ENCODE data around the gene RHOBTB3. TPM values are rescaled to one million over a fixed set of nuclear protein-coding genes. Genes with fewer than 3 reads are reported as not detected.

Gene RHOBTB3
- total RNA-seq, 1 experiment from 2014 or later, result 286 TPM

GRCh38 chr5:95763941-95764340 is 32.8 kb downstream of the RHOBTB3 start:
- peak; percentile 26 for DNase-seq (ENCODE audit: low read depth)

GRCh38 chr5:95768731-95769130 is 37.6 kb downstream of the RHOBTB3 start:
- no peak for DNase-seq (ENCODE audit: low read depth)

GRCh38 chr5:95770830-95771708 is 39.9 kb downstream of the RHOBTB3 start:
- DNase-seq (ENCODE audit: low read depth), result peak; percentile 11

GRCh38 chr5:95771892-95772291 is 40.8 kb downstream of the RHOBTB3 start:
- no peak for DNase-seq (ENCODE audit: low read depth)

- peak; percentile 68 for DNase-seq (ENCODE audit: low read depth)
Measured at GRCh38 chr5:95773335-95774059, 42.4 kb downstream of the RHOBTB3 start.

GRCh38 chr5:95777441-95777840 is 46.3 kb downstream of the RHOBTB3 start:
- DNase-seq (ENCODE audit: low read depth), result no peak

- no peak for DNase-seq (ENCODE audit: low read depth)
Measured at GRCh38 chr5:95778713-95779436, 47.7 kb downstream of the RHOBTB3 start.

- no peak for DNase-seq (ENCODE audit: low read depth)
Measured at GRCh38 chr5:95779611-95780010, 48.5 kb downstream of the RHOBTB3 start.

- DNase-seq (ENCODE audit: low read depth), result no peak
Measured at GRCh38 chr5:95780597-95780996, 49.5 kb downstream of the RHOBTB3 start.

- peak; percentile 68 for DNase-seq (ENCODE audit: low read depth)
Measured at GRCh38 chr5:95781101-95781583, 50.0 kb downstream of the RHOBTB3 start.

GRCh38 chr5:95782181-95782580 is 51.0 kb downstream of the RHOBTB3 start:
- DNase-seq (ENCODE audit: low read depth), result no peak

GRCh38 chr5:95783661-95784060 is 52.5 kb downstream of the RHOBTB3 start:
- DNase-seq (ENCODE audit: low read depth), result no peak

- DNase-seq (ENCODE audit: low read depth), result no peak
Measured at GRCh38 chr5:95784514-95785302, 53.6 kb downstream of the RHOBTB3 start.

GRCh38 chr5:95786821-95787418 is 55.8 kb downstream of the RHOBTB3 start:
- no peak for DNase-seq (ENCODE audit: low read depth)

- DNase-seq (ENCODE audit: low read depth), result no peak
Measured at GRCh38 chr5:95788493-95788892, 57.4 kb downstream of the RHOBTB3 start.

GRCh38 chr5:95791751-95792150 is 60.6 kb downstream of the RHOBTB3 start:
- DNase-seq (ENCODE audit: low read depth), result no peak

GRCh38 chr5:95794070-95794516 is 63.0 kb downstream of the RHOBTB3 start:
- peak; percentile 41 for DNase-seq (ENCODE audit: low read depth)

GRCh38 chr5:95797301-95797700 is 66.2 kb downstream of the RHOBTB3 start:
- DNase-seq (ENCODE audit: low read depth), result no peak

GRCh38 chr5:95798048-95798447 is 66.9 kb downstream of the RHOBTB3 start:
- no peak for DNase-seq (ENCODE audit: low read depth)

- no peak for DNase-seq (ENCODE audit: low read depth)
Measured at GRCh38 chr5:95798545-95798944, 67.4 kb downstream of the RHOBTB3 start.

Measured in M059J (cell line).